ENCODE results near the gene ACTL6B. TPM values are rescaled to one million over a fixed set of nuclear protein-coding genes. Genes with fewer than 3 reads are reported as not detected.

The ACTL6B gene
- total and polyA plus RNA-seq, 2 donors (not counting 3 experiments of a cell fraction or from before 2014, with no cell fraction given): not detected

- POLR2A ChIA-PET: no interaction called here
- dilution Hi-C loops (cut with MboI; ENCODE audit: extremely low pct_ligation_motif_present, low sequenced_read_pairs): no loop called here
- no peak overlapping the region for H2AFZ ChIP-seq (ENCODE audit: low read depth, low read length)
Measured at GRCh38 chr7:100649826-100650565, 6.3 kb downstream of the ACTL6B start.

More at GRCh38 chr7:100649826-100650565, 6.3 kb downstream of the ACTL6B start:
- FAIRE-seq: no peak
- H3K27me3 ChIP-seq (ENCODE audit: control insufficient read depth in 2 of 2, insufficient read depth in 2 of 2, low read length in 2 of 2): peaks cover 0 to 3% of the 10 kb centered on the region in 2 experiments
- TF ChIP-seq POLR2AphosphoS5 (IDR thresholded peaks at IDR 0.05; ENCODE audit: insufficient read depth, low read depth, low read length): no peak
- TF ChIP-seq GATA2 (IDR thresholded peaks at IDR 0.05; ENCODE audit: insufficient read depth, insufficient read length, low read depth, low read length): no peak
- no peak for TF ChIP-seq JUN (IDR thresholded peaks at IDR 0.05; ENCODE audit: borderline replicate concordance, insufficient read depth, insufficient read length, low read depth)
- no peak for TF ChIP-seq EZH2 (IDR thresholded peaks at IDR 0.05; ENCODE audit: borderline replicate concordance, low read depth, low read length, severe bottlenecking)
- no peak for TF ChIP-seq FOS (IDR thresholded peaks at IDR 0.05; ENCODE audit: borderline replicate concordance, insufficient read depth, low read length)
- TF ChIP-seq, protein P1, sequence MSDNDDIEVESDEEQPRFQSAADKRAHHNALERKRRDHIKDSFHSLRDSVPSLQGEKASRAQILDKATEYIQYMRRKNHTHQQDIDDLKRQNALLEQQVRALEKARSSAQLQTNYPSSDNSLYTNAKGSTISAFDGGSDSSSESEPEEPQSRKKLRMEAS (IDR thresholded peaks at IDR 0.05; ENCODE audit: insufficient read depth, insufficient read length): no peak
- TF ChIP-seq, protein P2, sequence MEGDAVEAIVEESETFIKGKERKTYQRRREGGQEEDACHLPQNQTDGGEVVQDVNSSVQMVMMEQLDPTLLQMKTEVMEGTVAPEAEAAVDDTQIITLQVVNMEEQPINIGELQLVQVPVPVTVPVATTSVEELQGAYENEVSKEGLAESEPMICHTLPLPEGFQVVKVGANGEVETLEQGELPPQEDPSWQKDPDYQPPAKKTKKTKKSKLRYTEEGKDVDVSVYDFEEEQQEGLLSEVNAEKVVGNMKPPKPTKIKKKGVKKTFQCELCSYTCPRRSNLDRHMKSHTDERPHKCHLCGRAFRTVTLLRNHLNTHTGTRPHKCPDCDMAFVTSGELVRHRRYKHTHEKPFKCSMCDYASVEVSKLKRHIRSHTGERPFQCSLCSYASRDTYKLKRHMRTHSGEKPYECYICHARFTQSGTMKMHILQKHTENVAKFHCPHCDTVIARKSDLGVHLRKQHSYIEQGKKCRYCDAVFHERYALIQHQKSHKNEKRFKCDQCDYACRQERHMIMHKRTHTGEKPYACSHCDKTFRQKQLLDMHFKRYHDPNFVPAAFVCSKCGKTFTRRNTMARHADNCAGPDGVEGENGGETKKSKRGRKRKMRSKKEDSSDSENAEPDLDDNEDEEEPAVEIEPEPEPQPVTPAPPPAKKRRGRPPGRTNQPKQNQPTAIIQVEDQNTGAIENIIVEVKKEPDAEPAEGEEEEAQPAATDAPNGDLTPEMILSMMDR (IDR thresholded peaks at IDR 0.05; ENCODE audit: extremely low read depth in 1 of 2, insufficient read depth in 1 of 2, low read depth in 1 of 2, low read length in 2 of 2): no peak
- TF ChIP-seq POLR2A (IDR thresholded peaks at IDR 0.05; ENCODE audit: low read depth, low read length): no peak
- TF ChIP-seq MYC (IDR thresholded peaks at IDR 0.05; ENCODE audit: low read depth, low read length): no peak
- no peaks in the 10 kb centered on the region for H4K20me1 ChIP-seq (replicated peaks; ENCODE audit: control insufficient read depth, extremely low read depth, insufficient read depth, low read length)
- no peak overlapping the region for H3K27ac ChIP-seq (ENCODE audit: insufficient read depth, low read depth, low read length)
- CTCF ChIA-PET: interaction anchor here (1.5 kb wide), 1 partner anchor 105 kb away, joined by 4 read pairs; no protein-coding TSS in a partner anchor
- H3K9ac ChIP-seq (replicated peaks; ENCODE audit: extremely low read depth, insufficient read depth, low read length): no peak overlapping the region
- no peak overlapping the region for H3K4me2 ChIP-seq (ENCODE audit: insufficient read depth, low read length)
- no TSS peak for BruUV-seq (replicated peaks)
- DNase-seq (ENCODE audit: low read depth, low spot score): no peak
- intact Hi-C loops (cut with micrococcal nuclease): no loop called here
- H3K36me3 ChIP-seq (ENCODE audit: control insufficient read depth in 2 of 2, extremely low read depth in 1 of 2, insufficient read depth in 2 of 2, low read length in 2 of 2): no peaks in the 10 kb centered on the region
- H3K79me2 ChIP-seq (ENCODE audit: control insufficient read depth, insufficient read depth, low read length): no peaks in the 10 kb centered on the region
- no peaks in the 10 kb centered on the region for H3K4me1 ChIP-seq (ENCODE audit: control insufficient read depth, extremely low read depth, insufficient read depth, low read length)
- H3K4me3 ChIP-seq (replicated peaks in 1 of 3; ENCODE audit: insufficient read depth in 1 of 3, low read depth in 1 of 3, low read length in 3 of 3): no peak overlapping the region
- no peaks in the 10 kb centered on the region for H3K9me3 ChIP-seq (replicated peaks; ENCODE audit: control insufficient read depth, insufficient read depth, low read length)
- no peaks in the 10 kb centered on the region for H3K9me1 ChIP-seq (replicated peaks; ENCODE audit: control insufficient read depth, extremely low read depth, insufficient read depth, low read length)
